ENCODE results near the gene TECPR1.
A peak's percentile ranks its signal among the peaks of the same experiment; 100 is the strongest.

The TECPR1 gene

DNA sequence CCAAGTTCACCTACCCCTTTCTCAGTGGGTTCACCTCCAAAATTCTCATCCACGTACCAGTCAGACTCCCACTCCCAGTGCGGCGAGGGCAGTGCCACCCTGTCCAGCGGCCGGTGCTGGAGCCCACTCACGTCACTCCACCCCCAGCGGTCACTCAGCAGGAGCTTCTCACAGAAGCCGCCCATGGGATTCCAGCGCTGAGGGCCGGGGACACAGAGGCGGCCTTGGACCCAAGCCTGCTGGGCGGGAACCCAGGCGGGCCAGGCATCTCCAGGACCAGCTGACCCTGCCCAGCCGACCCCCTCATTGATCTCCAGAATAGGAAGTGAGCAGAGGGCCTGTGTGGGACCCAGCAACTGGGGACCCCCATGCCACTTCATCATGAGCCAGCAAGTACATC lies 7.2 kb downstream of the TECPR1 start:
- DNase-seq (ENCODE audit: insufficient read length, low spot score): no peak
- no peak for FAIRE-seq
- TF ChIP-seq POLR2A (IDR thresholded peaks at IDR 0.05; ENCODE audit: low read depth, low read length): no peak

DNA sequence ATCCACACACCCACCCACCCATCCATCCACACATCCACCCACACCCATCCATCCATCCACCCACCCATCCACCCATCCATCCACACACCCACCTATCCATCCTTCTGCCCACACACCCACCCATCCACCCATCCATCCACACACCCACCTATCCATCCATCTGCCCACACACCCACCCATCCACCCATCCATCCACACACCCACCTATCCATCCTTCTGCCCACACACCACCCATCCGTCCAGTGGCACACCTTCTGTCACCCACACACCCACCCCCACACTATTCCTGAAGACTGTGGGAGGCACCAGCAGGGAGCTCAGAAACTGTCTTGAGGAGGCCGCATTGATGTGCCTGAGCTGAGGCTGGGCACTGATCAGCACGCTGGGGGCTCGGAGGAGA lies 9.1 kb downstream of the TECPR1 start:
- DNase-seq (ENCODE audit: insufficient read length, low spot score) (no peak), FAIRE-seq (no peak)
- TF ChIP-seq POLR2A (IDR thresholded peaks at IDR 0.05; ENCODE audit: low read depth, low read length): no peak

DNA sequence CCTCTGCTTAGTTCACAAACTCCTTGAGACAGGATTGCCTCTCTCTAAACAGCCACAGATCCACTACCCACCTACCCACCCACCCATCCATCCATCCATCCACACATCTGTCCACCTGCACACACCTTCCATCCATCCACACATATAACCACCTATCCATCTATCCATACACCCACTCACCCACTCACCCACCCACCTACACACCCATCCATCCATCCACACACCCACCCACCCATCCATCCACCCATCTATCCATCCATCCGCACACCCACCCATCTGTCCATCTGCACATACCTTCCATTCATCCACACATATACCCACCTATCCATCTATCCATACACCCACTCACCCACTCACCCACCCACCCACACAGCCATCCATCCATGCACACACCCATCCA lies 9.7 kb downstream of the TECPR1 start:
- FAIRE-seq (no peak), DNase-seq (ENCODE audit: insufficient read length, low spot score) (no peak)
- TF ChIP-seq POLR2A (IDR thresholded peaks at IDR 0.05; ENCODE audit: low read depth, low read length): no peak

DNA sequence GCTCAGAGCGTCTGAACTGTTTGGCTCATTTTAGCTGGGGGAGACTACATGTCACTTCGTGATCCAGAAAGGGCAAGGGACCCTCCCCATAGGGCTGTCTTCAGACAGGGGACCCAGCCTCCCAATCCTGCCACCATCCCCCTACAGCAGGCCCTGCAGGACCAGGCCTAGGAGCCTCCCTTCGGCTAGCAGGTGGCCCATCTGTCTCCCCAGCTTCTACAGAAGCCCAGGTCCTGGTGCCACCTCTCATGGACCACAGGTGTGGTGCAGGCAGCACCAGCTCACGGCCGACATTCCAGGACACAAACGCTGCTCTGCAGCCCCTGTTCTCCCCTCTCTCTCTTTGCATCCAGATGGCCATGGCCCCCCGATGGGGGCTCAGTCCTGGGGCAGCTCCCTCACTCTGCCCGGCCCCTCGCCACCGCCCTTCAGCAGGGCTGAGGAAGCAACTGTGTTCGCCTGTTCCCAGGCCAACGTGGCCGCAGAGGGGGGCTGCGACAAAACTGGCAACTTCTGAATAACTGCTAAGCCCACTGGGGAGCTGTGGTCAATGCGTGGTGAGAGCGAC lies 10.3 kb downstream of the TECPR1 start:
- DNase-seq (ENCODE audit: insufficient read length, low spot score): no peak
- no peak for FAIRE-seq
- TF ChIP-seq POLR2A (IDR thresholded peaks at IDR 0.05; ENCODE audit: low read depth, low read length): no peak

DNA sequence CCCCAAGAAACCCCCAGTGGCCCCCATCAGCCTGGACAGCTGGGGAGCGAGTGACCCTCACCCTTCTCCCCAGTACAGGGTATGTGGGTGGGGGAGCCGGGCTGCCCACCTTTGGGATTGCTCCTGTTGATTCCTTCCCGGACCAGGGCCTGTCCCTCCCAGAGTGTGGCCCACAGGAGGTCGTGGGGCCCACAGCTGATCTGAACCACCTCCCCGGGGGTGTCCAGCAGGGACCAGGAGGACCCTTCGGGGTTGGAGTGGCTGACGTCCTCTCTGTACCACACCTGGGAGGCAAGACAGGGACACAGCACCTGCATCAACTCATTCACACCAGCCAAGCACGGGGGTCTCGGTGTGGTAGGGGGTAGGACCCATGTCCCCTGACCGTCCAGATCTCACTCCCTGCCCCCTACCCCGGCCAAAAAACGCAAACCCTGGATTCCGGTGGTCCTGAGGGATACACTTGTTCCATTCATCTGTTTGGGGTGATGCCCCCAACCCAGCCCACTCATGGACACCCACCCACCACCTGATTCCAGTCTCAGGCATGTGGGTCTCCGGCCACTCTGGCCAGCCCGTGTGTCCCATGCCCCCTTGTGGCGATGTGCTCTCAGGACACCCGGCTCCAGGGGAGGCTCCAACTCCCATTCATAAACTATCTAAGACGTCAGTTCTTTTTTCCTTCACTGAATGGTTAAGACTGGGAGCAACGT lies 10.9 kb downstream of the TECPR1 start:
- DNase-seq (ENCODE audit: insufficient read length, low spot score) (peak; percentile 56), FAIRE-seq (no peak)
- no peak for TF ChIP-seq POLR2A (IDR thresholded peaks at IDR 0.05; ENCODE audit: low read depth, low read length)

DNA sequence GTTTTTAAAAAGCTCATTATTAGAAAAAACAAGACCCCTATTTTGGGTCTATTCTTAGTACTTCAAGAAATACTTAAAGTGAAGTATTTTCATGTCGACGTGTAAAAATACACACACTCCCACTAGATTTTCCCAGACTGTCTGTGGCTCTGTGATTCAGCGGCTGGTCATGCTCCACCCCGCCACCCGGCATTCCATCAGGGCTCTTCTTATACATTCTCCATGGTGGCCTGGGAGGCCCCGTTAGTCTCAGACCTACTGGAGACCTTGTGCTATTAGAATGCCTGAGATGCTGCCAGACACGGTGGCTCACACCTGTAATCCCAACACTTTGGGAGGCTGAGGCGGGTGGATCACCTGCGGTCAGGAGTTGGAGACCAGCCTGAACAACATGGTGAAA lies 13.1 kb downstream of the TECPR1 start:
- DNase-seq (ENCODE audit: insufficient read length, low spot score): no peak
- FAIRE-seq: no peak
- no peak for TF ChIP-seq POLR2A (IDR thresholded peaks at IDR 0.05; ENCODE audit: low read depth, low read length)

DNA sequence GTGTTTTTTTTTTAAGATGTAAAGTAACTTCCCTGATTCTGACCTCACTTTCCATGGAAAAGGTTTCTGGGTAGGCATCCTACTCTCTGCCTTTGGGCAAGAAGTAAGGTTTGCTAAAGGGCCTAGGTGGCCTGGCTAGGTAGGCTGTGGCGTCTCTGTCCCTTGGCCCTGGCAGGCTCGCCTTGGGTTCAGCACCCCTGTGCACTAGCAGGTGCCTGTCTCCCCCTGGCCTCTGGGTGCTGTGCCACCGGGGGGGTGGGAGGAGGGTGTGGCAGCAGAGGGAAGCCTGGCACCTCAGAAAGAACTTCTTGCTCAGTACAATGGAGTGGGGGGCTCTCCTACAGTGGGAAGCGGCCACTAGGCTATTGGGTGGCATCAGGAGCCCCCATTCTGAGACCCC lies 14.0 kb downstream of the TECPR1 start:
- DNase-seq (ENCODE audit: insufficient read length, low spot score) (no peak), FAIRE-seq (no peak)
- no peak for TF ChIP-seq POLR2A (IDR thresholded peaks at IDR 0.05; ENCODE audit: low read depth, low read length)

DNA sequence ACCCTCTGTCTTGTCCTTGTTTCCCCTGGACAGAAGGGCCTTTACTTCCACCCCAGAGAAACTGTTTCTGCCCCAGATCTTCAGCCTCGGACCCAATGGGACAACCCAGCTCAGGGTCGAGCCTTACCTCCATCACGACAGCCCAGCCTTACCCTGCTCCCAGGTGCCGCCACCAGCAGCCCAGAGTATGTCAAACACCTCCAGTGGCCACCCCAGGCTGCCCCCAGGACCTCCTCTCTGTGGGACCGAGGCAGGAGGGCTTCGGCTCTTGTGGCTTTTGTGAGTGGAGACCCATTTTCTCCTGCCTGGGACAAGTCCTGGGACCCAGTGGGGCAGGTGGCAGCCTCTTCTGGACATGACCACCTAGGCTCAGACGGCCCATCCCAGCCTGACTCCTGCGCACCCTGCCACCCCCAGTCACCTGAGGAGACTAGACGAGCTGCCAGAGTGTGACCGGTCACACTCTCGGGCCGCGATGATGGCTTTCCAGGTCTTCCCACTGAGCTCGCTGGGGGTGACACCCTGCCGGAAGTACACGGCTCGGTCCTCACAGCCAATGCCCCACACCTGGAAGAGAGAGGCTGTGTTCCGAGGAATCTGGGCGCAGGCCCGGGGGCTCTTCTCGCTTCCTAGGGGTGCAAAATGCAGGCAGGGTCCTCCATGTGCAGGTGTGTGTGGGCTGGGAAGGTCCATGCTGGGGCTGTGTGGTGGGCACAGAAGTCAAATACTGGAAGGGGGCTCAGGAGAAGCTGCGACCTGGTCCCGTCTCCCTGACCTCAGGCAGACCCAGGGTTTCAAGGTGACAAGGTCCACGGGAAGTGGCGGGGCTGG lies 15.5 kb downstream of the TECPR1 start:
- no peak for TF ChIP-seq POLR2A (IDR thresholded peaks at IDR 0.05; ENCODE audit: low read depth, low read length)
- FAIRE-seq (no peak), DNase-seq (ENCODE audit: insufficient read length, low spot score) (no peak)

DNA sequence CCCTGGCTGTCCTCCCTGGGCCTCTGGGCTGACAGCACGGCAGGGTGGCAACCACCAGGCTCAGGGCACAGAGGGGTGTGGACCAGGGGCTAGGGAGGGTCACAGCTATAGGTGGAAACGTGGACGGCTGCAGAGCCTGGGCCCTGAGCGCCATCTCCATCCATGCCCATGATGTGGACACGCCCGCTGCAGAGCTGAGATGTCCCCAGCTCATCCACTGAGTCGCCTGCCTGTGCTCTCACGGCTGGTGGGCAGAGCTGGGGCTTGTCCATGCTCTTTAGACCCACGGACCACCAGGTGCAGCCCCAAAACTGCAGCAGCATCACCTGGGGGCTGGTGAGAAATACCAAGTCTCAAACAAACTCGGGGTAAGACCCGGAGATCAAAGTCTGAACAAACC lies 16.1 kb downstream of the TECPR1 start:
- FAIRE-seq (no peak), DNase-seq (ENCODE audit: insufficient read length, low spot score) (no peak)
- TF ChIP-seq POLR2A (IDR thresholded peaks at IDR 0.05; ENCODE audit: low read depth, low read length): no peak

DNA sequence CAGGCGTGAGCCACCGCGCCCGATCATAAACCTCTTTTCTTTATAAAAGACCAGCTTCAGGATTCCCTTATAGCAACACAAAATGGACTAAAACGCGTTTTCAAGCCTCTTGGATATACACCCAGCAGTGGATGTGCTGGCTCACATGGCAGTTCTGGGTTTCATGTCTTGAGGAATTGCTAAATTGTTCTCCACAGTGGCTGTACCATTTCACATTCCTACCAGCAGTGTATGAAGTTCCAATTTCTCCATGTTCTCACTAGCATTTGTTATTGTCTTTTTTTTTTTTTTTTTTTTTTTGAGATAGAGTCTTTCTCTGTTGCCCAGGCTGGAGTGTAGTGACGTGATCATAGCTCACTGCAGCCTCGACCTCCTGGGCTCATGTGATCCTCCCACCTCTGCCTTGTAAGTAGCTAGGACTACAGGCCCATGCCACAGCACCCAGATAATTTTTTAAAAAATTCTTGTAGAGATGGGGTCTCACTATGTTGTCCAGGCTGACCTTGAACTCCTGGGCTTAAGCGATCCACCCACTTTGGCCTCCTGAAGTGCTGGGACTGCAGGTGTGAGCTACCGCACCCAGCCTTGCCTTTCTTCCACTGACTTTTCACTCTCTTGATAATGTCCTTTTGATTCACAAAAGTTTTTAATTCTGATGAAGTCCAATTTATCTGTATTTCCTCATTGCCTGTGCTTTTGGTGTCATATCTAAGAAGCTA lies 17.4 kb downstream of the TECPR1 start:
- TF ChIP-seq POLR2A (IDR thresholded peaks at IDR 0.05; ENCODE audit: low read depth, low read length): no peak
- FAIRE-seq: no peak

DNA sequence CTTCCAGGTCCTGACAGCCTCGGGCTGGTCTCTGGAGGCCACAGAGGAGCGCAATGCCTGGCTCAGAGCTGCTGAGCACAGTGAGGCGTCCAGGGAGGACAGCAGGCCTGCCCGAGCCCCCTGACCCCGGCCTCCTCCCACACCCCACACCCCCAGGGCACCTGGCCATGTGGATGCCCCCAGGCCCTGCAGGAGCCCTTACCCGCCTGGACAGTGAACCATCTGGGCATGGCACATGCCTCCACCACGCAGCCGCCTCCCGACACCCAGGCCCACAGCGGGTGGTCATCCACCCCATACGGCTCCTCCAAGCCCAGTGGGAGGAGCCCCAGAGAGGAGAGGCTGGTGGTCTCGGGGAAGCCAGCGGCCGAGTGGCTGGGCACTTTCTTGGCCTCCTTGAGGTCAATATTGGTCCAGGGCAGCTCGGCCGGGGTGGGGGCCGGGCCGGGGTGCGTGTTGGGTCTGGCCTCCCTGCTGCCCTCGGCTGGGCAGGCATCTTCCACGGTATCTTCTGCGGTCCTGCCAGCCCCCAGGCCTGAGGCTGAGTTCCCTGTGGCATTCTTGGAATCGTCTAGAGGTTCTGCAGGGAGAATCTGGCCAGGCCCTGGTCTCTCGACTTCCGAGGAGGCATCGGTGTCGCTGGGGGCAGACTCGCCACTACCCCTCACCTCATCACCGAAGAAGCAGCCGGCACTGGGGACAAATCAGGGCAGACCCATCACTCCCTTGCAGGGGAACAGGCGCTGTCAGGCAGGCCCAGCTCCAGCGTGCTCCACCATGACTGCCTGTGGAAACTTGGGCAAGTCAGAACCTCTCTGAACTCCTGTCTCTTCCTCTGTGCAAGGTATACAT lies 18.6 kb downstream of the TECPR1 start:
- no peak for TF ChIP-seq POLR2A (IDR thresholded peaks at IDR 0.05; ENCODE audit: low read depth, low read length)
- DNase-seq (ENCODE audit: insufficient read length, low spot score) (no peak), FAIRE-seq (no peak)

More for the DNA sequence above, 17.4 kb downstream of the TECPR1 start:
- no peak for DNase-seq (ENCODE audit: insufficient read length, low spot score)

DNA sequence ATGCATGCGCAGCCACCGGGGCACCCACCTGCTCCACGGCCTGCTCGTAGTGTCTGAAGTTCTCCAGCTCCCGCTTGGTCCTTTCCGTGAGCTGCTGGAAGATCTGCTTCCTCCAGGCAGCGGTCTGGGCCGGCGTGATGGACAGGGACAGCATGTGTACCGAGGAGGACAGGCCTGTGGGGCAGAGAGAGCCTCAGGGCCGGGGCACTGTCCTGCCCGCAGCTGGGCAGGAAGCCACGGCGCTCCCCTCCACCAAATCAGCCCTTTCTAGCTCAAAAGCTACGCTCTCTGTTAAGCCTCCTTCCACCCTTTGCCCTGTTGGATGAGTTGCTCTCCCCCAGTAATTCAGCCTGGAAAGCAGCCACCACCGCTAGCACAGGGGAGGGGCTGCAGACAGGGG lies 19.2 kb downstream of the TECPR1 start:
- no peak for FAIRE-seq
- TF ChIP-seq POLR2A (IDR thresholded peaks at IDR 0.05; ENCODE audit: low read depth, low read length): no peak

DNA sequence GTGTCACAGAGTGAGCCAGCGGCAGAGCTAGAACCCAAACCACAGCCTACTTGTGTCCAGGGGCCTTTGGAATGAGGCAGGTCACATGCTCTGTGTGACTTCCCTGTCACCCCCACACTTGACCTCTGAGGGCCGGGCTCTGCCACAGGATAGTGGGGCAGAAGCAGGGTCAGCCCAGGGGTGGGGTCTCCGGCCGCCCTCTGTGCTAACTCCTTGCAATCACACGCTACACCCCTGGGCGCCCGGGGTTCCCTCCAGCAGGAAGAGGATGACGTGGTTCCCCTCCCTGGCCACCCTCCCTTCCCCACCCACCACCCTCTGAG lies 19.8 kb downstream of the TECPR1 start:
- TF ChIP-seq POLR2A (IDR thresholded peaks at IDR 0.05; ENCODE audit: low read depth, low read length): no peak
- DNase-seq (ENCODE audit: insufficient read length, low spot score) (no peak), FAIRE-seq (no peak)

More for the DNA sequence above, 19.2 kb downstream of the TECPR1 start:
- DNase-seq (ENCODE audit: insufficient read length, low spot score): no peak
